IMR-90 (cell line): Measurements from ENCODE around the gene LCE3C. TPM values are rescaled to one million over a fixed set of nuclear protein-coding genes. Genes with fewer than 3 reads are reported as not detected.

Experiments used
- ATAC-seq: fragments of 200-7000 bp; cut with Tn5 transposase; 2 replicates; pipeline ENCODE4 v1.9.1; 2020; ENCODE audit warnings: low read depth, mild to moderate bottlenecking, moderate library complexity
- BruUV-seq: library from RNA; stranded (reverse); fragments of 400-500 nt; replicated peaks from 2 replicates; lab custom pipeline; 2021; lab: Mats Ljungman, UMichigan
- CTCF ChIA-PET: fragments of 300-600 bp; formaldehyde crosslinking; extraction: SDS; loops from one replicate; lab custom pipeline; 2021; ENCODE audit warnings: antibody characterized with exemption; lab: Yijun Ruan, JAX
- POLR2A ChIA-PET: fragments of 300-600 bp; sonication (Branson Sonifier 250); formaldehyde crosslinking; loops from one replicate; lab custom pipeline; 2022; ENCODE audit warnings: antibody characterized with exemption; ENCODE audit not compliant: unreplicated experiment; lab: Charles Lee
- DNase-seq: peaks from one replicate; pipeline ENCODE4 v3.0.0; 2013
- H2AFZ ChIP-seq: replicated peaks from 2 replicates; pipeline ENCODE3; 2013; ENCODE audit warnings: low read length, mild to moderate bottlenecking; ENCODE audit not compliant: poor library complexity
- H2AK5ac ChIP-seq: 2 replicates; pipeline ENCODE4 v1.6.1; 2013; ENCODE audit warnings: low read depth, low read length, inconsistent platforms
- H2AK9ac ChIP-seq: replicated peaks from 2 replicates; pipeline ENCODE3; 2013; ENCODE audit warnings: mild to moderate bottlenecking, low read depth, low read length, moderate library complexity; ENCODE audit not compliant: poor library complexity
- H2BK120ac ChIP-seq: 2 replicates; pipeline ENCODE4 v1.6.1; 2013; ENCODE audit warnings: low read depth, low read length, inconsistent platforms
- H2BK15ac ChIP-seq: 3 replicates; pipeline ENCODE4 v1.6.1; 2013; ENCODE audit warnings: low read depth, low read length, inconsistent platforms
- H2BK20ac ChIP-seq: 2 replicates; pipeline ENCODE4 v1.6.1; 2013; ENCODE audit warnings: low read depth, mild to moderate bottlenecking, inconsistent platforms, low read length, moderate library complexity
- H2BK5ac ChIP-seq: 2 replicates; pipeline ENCODE4 v1.6.1; 2013; ENCODE audit warnings: mild to moderate bottlenecking, low read depth, low read length, inconsistent platforms; ENCODE audit not compliant: poor library complexity, severe bottlenecking
- H3K14ac ChIP-seq: replicated peaks from 2 replicates; pipeline ENCODE4 v1.6.1; 2013; ENCODE audit warnings: low read depth, low read length, inconsistent platforms
- H3K18ac ChIP-seq: 2 replicates; pipeline ENCODE4 v1.6.1; 2013; ENCODE audit warnings: low read depth, low read length, control low read depth
- H3K23ac ChIP-seq: 2 replicates; pipeline ENCODE4 v1.6.1; 2013; ENCODE audit warnings: low read depth, low read length, inconsistent platforms
- H3K27ac ChIP-seq: 2 replicates; pipeline ENCODE4 v1.5.1; 2013; ENCODE audit warnings: mild to moderate bottlenecking, control low read depth, low read length; ENCODE audit not compliant: insufficient read depth
- H3K27me3 ChIP-seq: 2 replicates; pipeline ENCODE4 v1.6.1; 2013; ENCODE audit warnings: low read length; ENCODE audit not compliant: control insufficient read depth, insufficient read depth
- H3K36me3 ChIP-seq: 2 replicates; pipeline ENCODE4 v1.6.1; 2013; ENCODE audit warnings: low read length, mixed read lengths; ENCODE audit not compliant: control insufficient read depth, insufficient read depth
- H3K4ac ChIP-seq: 2 replicates; pipeline ENCODE4 v1.6.1; 2013; ENCODE audit warnings: low read depth, low read length, inconsistent platforms
- H3K4me1 ChIP-seq: 2 replicates; pipeline ENCODE4 v1.6.1; 2013; ENCODE audit warnings: low read length, mixed read lengths; ENCODE audit not compliant: control insufficient read depth, insufficient read depth
- H3K4me2 ChIP-seq: 2 replicates; pipeline ENCODE4 v1.6.1; 2013; ENCODE audit warnings: low read depth, mild to moderate bottlenecking, control low read depth, low read length, moderate library complexity
- H3K4me3 ChIP-seq: 2 replicates; pipeline ENCODE4 v1.5.1; 2013; ENCODE audit warnings: low read depth, mild to moderate bottlenecking, control low read depth, low read length, moderate library complexity; ENCODE audit not compliant: insufficient read depth
- H3K56ac ChIP-seq: 2 replicates; pipeline ENCODE4 v1.6.1; 2013; ENCODE audit warnings: low read length, inconsistent platforms; ENCODE audit not compliant: insufficient read depth; ENCODE audit errors: extremely low read depth
- H3K79me1 ChIP-seq, 2 experiments: 2 replicates each; pipeline ENCODE4 v1.6.1; 2013; ENCODE audit warnings: low read length in 2 of 2, inconsistent platforms in 1 of 2, low read depth in 1 of 2
- H3K9ac ChIP-seq: 2 replicates; pipeline ENCODE4 v1.6.1; 2013; ENCODE audit warnings: low read depth, low read length, control low read depth
- H3K9me1 ChIP-seq: 2 replicates; pipeline ENCODE4 v1.6.1; 2013; ENCODE audit warnings: low read length, inconsistent platforms; ENCODE audit not compliant: insufficient read depth
- H3K9me3 ChIP-seq: 2 replicates; pipeline ENCODE4 v1.6.1; 2013; ENCODE audit warnings: low read length; ENCODE audit not compliant: control insufficient read depth, insufficient read depth
- H4K20me1 ChIP-seq: 2 replicates; pipeline ENCODE4 v1.6.1; 2013; ENCODE audit warnings: low read length, inconsistent platforms; ENCODE audit not compliant: insufficient read depth
- H4K5ac ChIP-seq: 2 replicates; pipeline ENCODE4 v1.6.1; 2013; ENCODE audit warnings: mild to moderate bottlenecking, low read depth, low read length, control low read depth
- H4K8ac ChIP-seq, 2 experiments: 2 replicates each; pipeline ENCODE4 v1.6.1; 2013; ENCODE audit warnings: low read depth in 2 of 2, low read length in 2 of 2, control low read depth in 1 of 2, inconsistent platforms in 1 of 2
- H4K91ac ChIP-seq: 2 replicates; pipeline ENCODE4 v1.6.1; 2013; ENCODE audit warnings: low read depth, low read length, inconsistent platforms; ENCODE audit not compliant: insufficient read depth
- FOS ChIP-seq: fragments of 150-350 bp; IDR thresholded peaks from 2 replicates; pipeline ENCODE4 v1.6.1; 2016; ENCODE audit warnings: low read depth, low read length
- MXI1 ChIP-seq: IDR thresholded peaks from 2 replicates; pipeline ENCODE4 v1.6.1; 2012; ENCODE audit warnings: low read depth, mild to moderate bottlenecking, low read length, moderate library complexity, borderline replicate concordance
- RAD21 ChIP-seq: IDR thresholded peaks from 2 replicates; pipeline ENCODE4 v1.6.1; 2012; ENCODE audit warnings: low read length, improper control_type of control experiment
- SMC3 ChIP-seq: fragments of 150-350 bp; IDR thresholded peaks from 2 replicates; pipeline ENCODE4 v1.6.1; 2016; ENCODE audit warnings: low read depth, mild to moderate bottlenecking, antibody characterized with exemption, low read length, moderate library complexity
- WGBS, 2 experiments: methylation state at CpG; one replicate each; pipeline versions ENCODE4 v1.1.5 to v1.1.7; 2013; ENCODE audit warnings: missing lambda C conversion rate in 2 of 2; ENCODE audit not compliant: insufficient read length in 1 of 2; ENCODE audit errors: extremely low coverage in 2 of 2; 5-methylcytosine and 5-hydroxymethylcytosine counted together
- dilution Hi-C: fragments of 300-500 bp; cut with HindIII; formaldehyde crosslinking; loops from one replicate; pipeline ENCODE4 v1.14.3; 2018; ENCODE audit warnings: low sequenced_read_pairs; ENCODE audit not compliant: unreplicated experiment
- in situ Hi-C: fragments of 300-500 bp; cut with MboI; formaldehyde crosslinking; loops from 3 replicates; pipeline ENCODE4 v1.14.3; 2019; ENCODE audit warnings: low sequenced_read_pairs, inconsistent platforms, mixed read lengths
- intact Hi-C: fragments of 100-400 bp; cut with micrococcal nuclease; formaldehyde crosslinking; loops from 2 replicates; pipeline ENCODE4 v1.10.0; 2022
- polyA plus RNA-seq, 3 experiments: library from polyadenylated mRNA; depleted of rRNA; stranded (reverse); fragments of >200 nt; gene quantifications; 2 replicates each; pipeline ENCODE4 v1.2.3, GENCODE V29; 2012; ENCODE audit warnings: low replicate concordance in 1 of 3
- total RNA-seq: library from RNA; depleted of rRNA; stranded (reverse); fragments of >200 nt; gene quantifications from 2 replicates; pipeline ENCODE4 v1.2.3, GENCODE V29; 2012
- TF ChIP-seq, protein P1 (sequence below): fragments of 150-350 bp; IDR thresholded peaks from 2 replicates; pipeline ENCODE4 v1.6.1; 2016; ENCODE audit warnings: low read depth, mild to moderate bottlenecking, low read length, moderate library complexity, borderline replicate concordance

LCE3C gene
- total and polyA plus RNA-seq, 2 of the 4 experiments (the other 2 are of a cell fraction) = not detected

DNA sequence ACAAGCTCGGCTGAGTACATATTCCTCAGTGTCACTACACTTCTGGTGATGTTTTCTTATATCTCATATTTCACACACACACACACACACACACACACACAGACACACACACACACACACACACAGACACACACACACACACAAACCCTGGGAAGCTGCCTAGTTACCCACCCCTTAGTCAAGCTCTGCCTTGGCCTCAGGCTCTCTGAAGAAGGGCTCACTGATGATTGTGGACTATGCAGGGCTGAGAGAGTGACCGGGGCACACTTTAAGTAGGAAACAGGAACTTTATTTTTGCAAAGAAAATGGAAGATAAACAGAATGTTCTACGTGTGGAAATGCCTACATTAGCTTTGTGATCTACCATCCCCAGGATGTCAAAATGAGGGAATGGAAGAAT is 43.9 kb downstream of the LCE3C start:
- no CpG with 5 or more reads among the region's 3 CpGs for WGBS, 2 experiments
- Histone ChIP-seq H2AFZ (no peak overlapping the region), H3K9ac (no peak overlapping the region), H3K4ac (no peak overlapping the region), H3K23ac (no peak overlapping the region), H3K14ac (no peak overlapping the region), H4K20me1 (no peaks in the 10 kb centered on the region), H4K91ac (no peak overlapping the region), H4K5ac (no peak overlapping the region), H3K9me1 (no peaks in the 10 kb centered on the region), H2AK9ac (no peak overlapping the region), H3K27me3 (no peaks in the 10 kb centered on the region), H3K36me3 (no peaks in the 10 kb centered on the region), H3K9me3 (no peaks in the 10 kb centered on the region), H2BK20ac (no peak overlapping the region), H2BK5ac (no peak overlapping the region), H2AK5ac (no peak overlapping the region), H4K8ac (no peak overlapping the region), H2BK15ac (no peak overlapping the region), H3K4me2 (no peak overlapping the region), H2BK120ac (no peak overlapping the region), H3K18ac (no peak overlapping the region), H3K4me3 (no peak overlapping the region), H3K56ac (no peak overlapping the region), H3K4me1 (no peaks in the 10 kb centered on the region), H3K27ac (no peak overlapping the region), H3K79me1 (no peaks in the 10 kb centered on the region)
- ATAC-seq (no peak), DNase-seq (no peak)
- dilution Hi-C loops (no loop called here), intact Hi-C loops (no loop called here), in situ Hi-C loops (no loop called here)
- ChIA-PET POLR2A (no interaction called here), CTCF (interaction anchor here (0.7 kb wide), 1 partner anchor 195 kb away, joined by 4 read pairs; no protein-coding TSS in a partner anchor)
- TF ChIP-seq, protein P1, sequence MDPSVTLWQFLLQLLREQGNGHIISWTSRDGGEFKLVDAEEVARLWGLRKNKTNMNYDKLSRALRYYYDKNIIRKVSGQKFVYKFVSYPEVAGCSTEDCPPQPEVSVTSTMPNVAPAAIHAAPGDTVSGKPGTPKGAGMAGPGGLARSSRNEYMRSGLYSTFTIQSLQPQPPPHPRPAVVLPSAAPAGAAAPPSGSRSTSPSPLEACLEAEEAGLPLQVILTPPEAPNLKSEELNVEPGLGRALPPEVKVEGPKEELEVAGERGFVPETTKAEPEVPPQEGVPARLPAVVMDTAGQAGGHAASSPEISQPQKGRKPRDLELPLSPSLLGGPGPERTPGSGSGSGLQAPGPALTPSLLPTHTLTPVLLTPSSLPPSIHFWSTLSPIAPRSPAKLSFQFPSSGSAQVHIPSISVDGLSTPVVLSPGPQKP = no peak
- TF ChIP-seq RAD21 (no peak), SMC3 (no peak), MXI1 (no peak), FOS (no peak)
- no TSS peak for BruUV-seq
